ENCODE measurements around the gene IFITM10. TPM values are rescaled to one million over a fixed set of nuclear protein-coding genes. Genes with fewer than 3 reads are reported as not detected.

The IFITM10 gene
- total RNA-seq, 1 experiment from 2014 or later: 0.59 TPM

DNA sequence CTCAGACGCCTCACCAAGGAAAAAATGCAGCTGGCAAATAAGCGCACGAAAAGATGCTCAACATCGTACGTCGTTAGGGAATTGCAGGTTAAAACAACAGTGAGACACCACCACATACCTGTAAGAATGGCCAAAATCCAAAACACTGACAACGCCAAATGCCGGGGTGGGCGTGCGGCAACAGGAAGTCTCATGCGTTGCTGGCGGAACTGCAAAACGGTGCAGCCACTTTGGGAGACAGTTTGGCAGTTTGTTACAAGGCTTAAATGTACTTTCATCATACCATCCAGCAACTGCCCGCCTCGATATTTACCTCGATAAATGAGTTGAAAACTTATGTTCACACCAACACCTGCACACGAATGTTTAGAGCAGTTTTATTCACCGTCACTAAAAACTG, 20.9 kb upstream of the IFITM10 start:
- H3K27me3 Mint-ChIP-seq (ENCODE audit: low read depth): peaks cover 16% of the 10 kb centered on the region
- no peak overlapping the region for H3T11ph ChIP-seq (ENCODE audit: low read length)
- no peak overlapping the region for H3K27ac ChIP-seq (ENCODE audit: insufficient read length, low read depth, low read length)
- no peaks in the 10 kb centered on the region for H4K20me1 ChIP-seq (ENCODE audit: control insufficient read depth, insufficient read depth, insufficient read length)
- no peaks in the 10 kb centered on the region; the same call in 1 of the 2 replicates for H3K27me3 ChIP-seq (ENCODE audit: insufficient read depth, low read length)
- H2BK12ac ChIP-seq (ENCODE audit: insufficient read length, low read depth, low read length): no peak overlapping the region
- H3K23me2 ChIP-seq (ENCODE audit: insufficient read length, low read depth, low read length, poor library complexity, severe bottlenecking): no peaks in the 10 kb centered on the region
- no peak overlapping the region for H3K56ac ChIP-seq (ENCODE audit: insufficient read length, low read depth, low read length)
- no peak overlapping the region for H3K9ac ChIP-seq (ENCODE audit: extremely low read depth, insufficient read length, low read length)
- no peak overlapping the region for H2BK15ac ChIP-seq (ENCODE audit: low read depth, low read length)
- no peak overlapping the region for H2BK120ac ChIP-seq (ENCODE audit: low read depth, low read length, poor library complexity, severe bottlenecking)
- H4K91ac ChIP-seq (ENCODE audit: insufficient read length, low read depth, low read length): no peak overlapping the region
- H3K36me3 Mint-ChIP-seq (ENCODE audit: insufficient read depth in 1 of 3, low read depth in 3 of 3): no peaks in the 10 kb centered on the region; a peak in 2 of 7 replicates
- H2AK5ac ChIP-seq (ENCODE audit: insufficient read length, low read length): no peak overlapping the region
- H3K9me3 ChIP-seq (ENCODE audit: control insufficient read depth, low read depth, low read length): no peaks in the 10 kb centered on the region
- H2BK5ac ChIP-seq (ENCODE audit: insufficient read length, low read length): no peak overlapping the region
- no peak overlapping the region for H2BK20ac ChIP-seq (ENCODE audit: low read depth, low read length, poor library complexity, severe bottlenecking)
- peaks cover 8% of the 10 kb centered on the region; the same call in 1 of the 2 replicates for H3K4me1 ChIP-seq (ENCODE audit: insufficient read depth, low read length)
- no peak overlapping the region for H4K8ac ChIP-seq (replicated peaks; ENCODE audit: insufficient read length, low read depth, low read length)
- TF ChIP-seq, protein P1, sequence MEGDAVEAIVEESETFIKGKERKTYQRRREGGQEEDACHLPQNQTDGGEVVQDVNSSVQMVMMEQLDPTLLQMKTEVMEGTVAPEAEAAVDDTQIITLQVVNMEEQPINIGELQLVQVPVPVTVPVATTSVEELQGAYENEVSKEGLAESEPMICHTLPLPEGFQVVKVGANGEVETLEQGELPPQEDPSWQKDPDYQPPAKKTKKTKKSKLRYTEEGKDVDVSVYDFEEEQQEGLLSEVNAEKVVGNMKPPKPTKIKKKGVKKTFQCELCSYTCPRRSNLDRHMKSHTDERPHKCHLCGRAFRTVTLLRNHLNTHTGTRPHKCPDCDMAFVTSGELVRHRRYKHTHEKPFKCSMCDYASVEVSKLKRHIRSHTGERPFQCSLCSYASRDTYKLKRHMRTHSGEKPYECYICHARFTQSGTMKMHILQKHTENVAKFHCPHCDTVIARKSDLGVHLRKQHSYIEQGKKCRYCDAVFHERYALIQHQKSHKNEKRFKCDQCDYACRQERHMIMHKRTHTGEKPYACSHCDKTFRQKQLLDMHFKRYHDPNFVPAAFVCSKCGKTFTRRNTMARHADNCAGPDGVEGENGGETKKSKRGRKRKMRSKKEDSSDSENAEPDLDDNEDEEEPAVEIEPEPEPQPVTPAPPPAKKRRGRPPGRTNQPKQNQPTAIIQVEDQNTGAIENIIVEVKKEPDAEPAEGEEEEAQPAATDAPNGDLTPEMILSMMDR (conservative IDR thresholded peaks at IDR 0.05): no peak
- peaks cover 0 to 4% of the 10 kb centered on the region in 2 experiments; a peak in 2 of 5 replicates for H3K9me3 Mint-ChIP-seq
- no peak overlapping the region for H2AFZ ChIP-seq (ENCODE audit: low read length)
- H4K5ac ChIP-seq (ENCODE audit: insufficient read length, low read depth, low read length): no peak overlapping the region
- H3K4me2 ChIP-seq (ENCODE audit: insufficient read depth, insufficient read length, low read length): no peak overlapping the region
- no peak overlapping the region for H3K4me3 Mint-ChIP-seq
- H3K4me1 Mint-ChIP-seq: peaks cover 26 to 28% of the 10 kb centered on the region in 2 experiments
- H3K79me2 ChIP-seq (ENCODE audit: insufficient read depth, low read length): no peaks in the 10 kb centered on the region
- no peak overlapping the region for H3K14ac ChIP-seq (ENCODE audit: insufficient read depth, low read length)
- WGBS (ENCODE audit: extremely low coverage, insufficient read length, low lambda C conversion rate): no CpG with 5 or more reads among the region's 18 CpGs
- DNase-seq: no peak
- H3K4ac ChIP-seq (ENCODE audit: low read depth, low read length): no peak overlapping the region
- H3K18ac ChIP-seq (ENCODE audit: insufficient read length, low read depth, low read length): no peak overlapping the region
- H3K27ac Mint-ChIP-seq: no peak overlapping the region
- no peaks in the 10 kb centered on the region for H3K79me1 ChIP-seq (ENCODE audit: insufficient read depth, low read depth, low read length, poor library complexity, severe bottlenecking)
- H3K23ac ChIP-seq (ENCODE audit: insufficient read length, low read depth, low read length): no peak overlapping the region

Measured in H9 (cell line).